SK-N-SH (cell line): ENCODE measurements around the gene MANF. TPM values are rescaled to one million over a fixed set of nuclear protein-coding genes. Genes with fewer than 3 reads are reported as not detected.

ENCODE experiments used
- CTCF ChIA-PET: fragments of 300-600, 350-600 bp; formaldehyde crosslinking; extraction: SDS; loops from one replicate; lab custom pipeline; 2021; lab: Yijun Ruan, JAX
- POLR2A ChIA-PET: fragments of 350-600 bp; sonication (Branson Sonifier 250); formaldehyde crosslinking; extraction: SDS; loops from one replicate; lab custom pipeline; 2020; ENCODE audit warnings: antibody characterized with exemption, inconsistent platforms; lab: Yijun Ruan, JAX
- DNase-seq: peaks from one replicate; pipeline ENCODE4 v3.0.0; 2012
- H2AFZ ChIP-seq: fragments of 200-600 bp; sonication (generic); 2 replicates; pipeline ENCODE4 v1.8.1; 2016; ENCODE audit warnings: antibody characterized with exemption, mild to moderate bottlenecking, low read depth
- H3F3A ChIP-seq: fragments of 200-600 bp; sonication (generic); replicated peaks from 2 replicates; pipeline ENCODE3; 2016; ENCODE audit warnings: antibody characterized with exemption, mild to moderate bottlenecking; ENCODE audit not compliant: insufficient read depth
- H3K27ac ChIP-seq, 2 experiments: fragments of 200-500 bp in 1 of 2; fragments of 200-600 bp in 1 of 2; sonication (Bioruptor generic) in 1 of 2; sonication (generic), shearing (Covaris generic) in 1 of 2; 2 replicates each; pipeline versions ENCODE4 v1.5.1 to v1.6.1; 2014 to 2016; ENCODE audit warnings: low read depth in 2 of 2, inconsistent platforms in 1 of 2, low read length in 1 of 2, mild to moderate bottlenecking in 1 of 2, mixed read lengths in 1 of 2
- H3K27me3 ChIP-seq: fragments of 200-600 bp; sonication (generic), shearing (Covaris generic); 2 replicates; pipeline ENCODE4 v1.6.1; 2016; ENCODE audit warnings: mixed run types; ENCODE audit not compliant: insufficient read depth
- H3K36me3 ChIP-seq, 2 experiments: fragments of 200-500 bp in 1 of 2; fragments of 200-600 bp in 1 of 2; sonication (Bioruptor generic) in 1 of 2; sonication (generic) in 1 of 2; replicated peaks in 1 of 2; 2 replicates each; pipeline versions ENCODE3 to v1.5.1; 2014 to 2016; ENCODE audit warnings: low read length in 1 of 2, mild to moderate bottlenecking in 1 of 2; ENCODE audit not compliant: insufficient read depth in 2 of 2, control insufficient read depth in 1 of 2
- H3K4me1 ChIP-seq, 2 experiments: fragments of 200-500 bp in 1 of 2; fragments of 200-600 bp in 1 of 2; sonication (Bioruptor generic) in 1 of 2; sonication (generic), shearing (Covaris generic) in 1 of 2; 2 replicates each; pipeline versions ENCODE4 v1.5.1 to v1.6.1; 2014 to 2016; ENCODE audit warnings: low read depth in 1 of 2, low read length in 1 of 2, mixed run types in 1 of 2; ENCODE audit not compliant: insufficient read depth in 2 of 2, control insufficient read depth in 1 of 2
- H3K4me2 ChIP-seq: fragments of 200-600 bp; sonication (generic), shearing (Covaris generic); 2 replicates; pipeline ENCODE4 v1.6.1; 2017; ENCODE audit warnings: mixed run types
- H3K4me3 ChIP-seq, 2 experiments: fragments of 200-500 bp in 1 of 2; fragments of 200-600 bp in 1 of 2; sonication (Bioruptor generic) in 1 of 2; sonication (generic), shearing (Covaris generic) in 1 of 2; 2 replicates each; pipeline versions ENCODE4 v1.5.1 to v1.8.1; 2014 to 2016; ENCODE audit warnings: low read depth in 2 of 2, inconsistent platforms in 1 of 2, low read length in 1 of 2, mild to moderate bottlenecking in 1 of 2, mixed read lengths in 1 of 2, moderate library complexity in 1 of 2
- H3K79me2 ChIP-seq: fragments of 200-600 bp; sonication (generic); 2 replicates; pipeline ENCODE4 v1.8.1; 2017; ENCODE audit warnings: mild to moderate bottlenecking; ENCODE audit not compliant: insufficient read depth
- H3K9ac ChIP-seq: fragments of 200-600 bp; sonication (generic); 2 replicates; pipeline ENCODE4 v1.6.1; 2017; ENCODE audit warnings: mixed run types
- H3K9me2 ChIP-seq: fragments of 200-600 bp; sonication (generic); 2 replicates; pipeline ENCODE4 v1.6.1; 2017; ENCODE audit warnings: mixed run types
- H3K9me3 ChIP-seq: fragments of 200-600 bp; sonication (generic); 2 replicates; pipeline ENCODE4 v1.6.1; 2017; ENCODE audit warnings: mixed run types, mild to moderate bottlenecking, moderate library complexity
- H4K20me1 ChIP-seq: fragments of 200-600 bp; sonication (generic); 2 replicates; pipeline ENCODE4 v1.6.1; 2017; ENCODE audit warnings: mild to moderate bottlenecking, mixed run types; ENCODE audit not compliant: insufficient read depth
- CHD2 ChIP-seq: fragments of 150-350 bp; IDR thresholded peaks from 2 replicates; pipeline ENCODE4 v1.6.1; 2018; ENCODE audit warnings: low read length; ENCODE audit not compliant: partially characterized antibody
- EP300 ChIP-seq, 2 experiments: IDR thresholded peaks; 2 replicates each; pipeline versions ENCODE4 v1.4.0 to v1.6.1; 2012; ENCODE audit warnings: borderline replicate concordance in 1 of 2, low read depth in 1 of 2, low read length in 1 of 2
- FOSL2 ChIP-seq: IDR thresholded peaks from 2 replicates; pipeline ENCODE4 v1.4.0; 2012; ENCODE audit warnings: low read depth, mild to moderate bottlenecking, moderate library complexity, borderline replicate concordance
- GABPA ChIP-seq: IDR thresholded peaks from 2 replicates; pipeline ENCODE4 v1.4.0; 2012; ENCODE audit warnings: low read depth, mild to moderate bottlenecking
- GATA2 ChIP-seq: sonication (generic); formaldehyde crosslinking; IDR thresholded peaks from 2 replicates; pipeline ENCODE4 v1.5.0; 2020; ENCODE audit warnings: mild to moderate bottlenecking, missing genetic modification reagents
- JUND ChIP-seq: IDR thresholded peaks from 2 replicates; pipeline ENCODE4 v1.4.0; 2012
- MEF2A ChIP-seq: IDR thresholded peaks from 2 replicates; pipeline ENCODE4 v1.4.0; 2012; ENCODE audit warnings: low read depth, borderline replicate concordance
- MXI1 ChIP-seq: IDR thresholded peaks from 2 replicates; pipeline ENCODE4 v1.6.1; 2012; ENCODE audit warnings: mild to moderate bottlenecking, low read depth, low read length, improper control_type of control experiment
- NFIC ChIP-seq: IDR thresholded peaks from 2 replicates; pipeline ENCODE4 v1.4.0; 2012; ENCODE audit warnings: borderline replicate concordance
- NRF1 ChIP-seq: IDR thresholded peaks from 2 replicates; pipeline ENCODE4 v1.6.1; 2012; ENCODE audit warnings: low read depth, mild to moderate bottlenecking, low read length
- POLR2AphosphoS5 ChIP-seq: IDR thresholded peaks from 2 replicates; pipeline ENCODE4 v1.6.1; 2012; ENCODE audit warnings: low read depth, low read length
- RCOR1 ChIP-seq: fragments of 150-350 bp; IDR thresholded peaks from 2 replicates; pipeline ENCODE4 v1.6.1; 2017; ENCODE audit warnings: antibody characterized with exemption, low read length
- RXRA ChIP-seq: IDR thresholded peaks from 2 replicates; pipeline ENCODE4 v1.4.0; 2012; ENCODE audit warnings: low read depth, mild to moderate bottlenecking, borderline replicate concordance
- SIN3A ChIP-seq: IDR thresholded peaks from 2 replicates; pipeline ENCODE4 v1.6.1; 2012; ENCODE audit warnings: low read depth, mild to moderate bottlenecking, low read length, moderate library complexity, borderline replicate concordance
- SMC3 ChIP-seq: IDR thresholded peaks from 2 replicates; pipeline ENCODE4 v1.6.1; 2012; ENCODE audit warnings: low read depth, low read length, improper control_type of control experiment
- TEAD4 ChIP-seq: IDR thresholded peaks from 2 replicates; pipeline ENCODE4 v1.4.0; 2012; ENCODE audit warnings: mild to moderate bottlenecking, borderline replicate concordance; ENCODE audit not compliant: insufficient read depth
- WGBS: methylation state at CpG from one replicate; pipeline ENCODE4 v1.1.6; 2017; ENCODE audit warnings: low lambda C conversion rate; 5-methylcytosine and 5-hydroxymethylcytosine counted together
- polyA plus RNA-seq, 3 experiments: library from polyadenylated mRNA; depleted of rRNA; stranded (reverse); fragments of >200 nt; gene quantifications; 2 replicates each; pipeline ENCODE4 v1.2.3, GENCODE V29; 2012
- TF ChIP-seq, protein P1 (sequence below): fragments of 150-350 bp; IDR thresholded peaks from 2 replicates; pipeline ENCODE4 v1.6.1; 2017; ENCODE audit warnings: antibody characterized with exemption, low read length, low read depth, borderline replicate concordance
- TF ChIP-seq, protein P2 (sequence below): IDR thresholded peaks from 2 replicates; pipeline ENCODE4 v1.4.0; 2012; ENCODE audit warnings: low read depth, borderline replicate concordance
- TF ChIP-seq, protein P3 (sequence below): IDR thresholded peaks from 2 replicates; pipeline ENCODE4; 2012
- TF ChIP-seq, protein P4 (sequence below): fragments of 200-600 bp; sonication (generic); IDR thresholded peaks from 2 replicates; pipeline ENCODE4 v1.6.1; 2017; ENCODE audit warnings: antibody characterized with exemption, mild to moderate bottlenecking, moderate library complexity
- TF ChIP-seq, protein P5 (sequence below): fragments of 150-350 bp; IDR thresholded peaks from 2 replicates; pipeline ENCODE4 v1.6.1; 2016; ENCODE audit warnings: mild to moderate bottlenecking, low read depth, low read length
- TF ChIP-seq, protein P6 (sequence below): IDR thresholded peaks from 2 replicates; pipeline ENCODE4 v1.4.0; 2012; ENCODE audit warnings: low read depth

The MANF gene
- polyA plus RNA-seq, 1 of the 3 experiments (the other 2 are of a cell fraction): 121 TPM

DNA sequence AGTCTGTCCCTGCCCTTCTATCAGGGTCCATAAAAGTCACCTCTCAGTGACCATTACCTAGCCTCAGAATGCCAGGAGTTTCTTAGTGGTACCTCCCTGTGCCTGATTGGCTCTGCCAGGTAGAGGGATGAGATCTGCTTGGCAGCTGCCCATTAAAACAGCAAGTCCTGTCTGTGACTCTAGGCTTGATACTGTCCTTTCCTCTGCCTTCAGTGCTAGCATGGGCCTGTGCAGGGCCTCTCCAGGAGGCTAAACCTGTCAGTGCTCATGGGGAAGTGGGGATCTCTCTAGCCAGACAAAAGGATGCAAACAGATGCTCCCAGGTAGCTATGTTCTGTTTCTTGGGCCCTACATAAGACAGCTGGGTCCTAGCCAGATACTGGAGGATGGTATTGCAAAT lies 10.0 kb upstream of the MANF start:
- Histone ChIP-seq H3K9me3 (no peaks in the 10 kb centered on the region), H3F3A (no peaks in the 10 kb centered on the region), H3K36me3 (no peaks in the 10 kb centered on the region), H4K20me1 (no peaks in the 10 kb centered on the region), H3K4me3 (no peak overlapping the region), H3K9me2 (no peaks in the 10 kb centered on the region), H3K79me2 (no peaks in the 10 kb centered on the region), H3K4me1 (no peaks in the 10 kb centered on the region), H3K27ac (no peak overlapping the region), H3K9ac (no peak overlapping the region), H3K27me3 (no peaks in the 10 kb centered on the region; the same call in 1 of the 2 replicates), H3K4me2 (no peak overlapping the region), H2AFZ (no peak overlapping the region)
- CTCF ChIA-PET: interaction anchor here (3.6 to 6.2 kb wide), 2 partner anchors 275 to 759 kb away, joined by 12 to 53 read pairs; partner anchors contain the start of gene MAPKAPK3
- POLR2A ChIA-PET: interaction anchor here (1.4 kb wide), 1 partner anchor 10 kb away, joined by 3 read pairs; the partner anchor contains the start of gene MANF
- DNase-seq: no peak
- TF ChIP-seq GATA2 (CRISPR knock-in tag): no peak
- no peak for TF ChIP-seq RXRA
- no peak for TF ChIP-seq NRF1
- no peak for TF ChIP-seq FOSL2
- TF ChIP-seq MXI1: no peak
- TF ChIP-seq, protein P1, sequence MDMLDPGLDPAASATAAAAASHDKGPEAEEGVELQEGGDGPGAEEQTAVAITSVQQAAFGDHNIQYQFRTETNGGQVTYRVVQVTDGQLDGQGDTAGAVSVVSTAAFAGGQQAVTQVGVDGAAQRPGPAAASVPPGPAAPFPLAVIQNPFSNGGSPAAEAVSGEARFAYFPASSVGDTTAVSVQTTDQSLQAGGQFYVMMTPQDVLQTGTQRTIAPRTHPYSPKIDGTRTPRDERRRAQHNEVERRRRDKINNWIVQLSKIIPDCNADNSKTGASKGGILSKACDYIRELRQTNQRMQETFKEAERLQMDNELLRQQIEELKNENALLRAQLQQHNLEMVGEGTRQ: no peak
- TF ChIP-seq SMC3: no peak
- no peak for TF ChIP-seq TEAD4
- no peak for TF ChIP-seq SIN3A
- TF ChIP-seq POLR2AphosphoS5: no peak
- TF ChIP-seq JUND: no peak
- no peak for TF ChIP-seq CHD2
- no peak for TF ChIP-seq RCOR1
- TF ChIP-seq, protein P2, sequence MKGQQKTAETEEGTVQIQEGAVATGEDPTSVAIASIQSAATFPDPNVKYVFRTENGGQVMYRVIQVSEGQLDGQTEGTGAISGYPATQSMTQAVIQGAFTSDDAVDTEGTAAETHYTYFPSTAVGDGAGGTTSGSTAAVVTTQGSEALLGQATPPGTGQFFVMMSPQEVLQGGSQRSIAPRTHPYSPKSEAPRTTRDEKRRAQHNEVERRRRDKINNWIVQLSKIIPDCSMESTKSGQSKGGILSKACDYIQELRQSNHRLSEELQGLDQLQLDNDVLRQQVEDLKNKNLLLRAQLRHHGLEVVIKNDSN: no peak
- TF ChIP-seq MEF2A: no peak
- no peak for TF ChIP-seq GABPA
- TF ChIP-seq, protein P3, sequence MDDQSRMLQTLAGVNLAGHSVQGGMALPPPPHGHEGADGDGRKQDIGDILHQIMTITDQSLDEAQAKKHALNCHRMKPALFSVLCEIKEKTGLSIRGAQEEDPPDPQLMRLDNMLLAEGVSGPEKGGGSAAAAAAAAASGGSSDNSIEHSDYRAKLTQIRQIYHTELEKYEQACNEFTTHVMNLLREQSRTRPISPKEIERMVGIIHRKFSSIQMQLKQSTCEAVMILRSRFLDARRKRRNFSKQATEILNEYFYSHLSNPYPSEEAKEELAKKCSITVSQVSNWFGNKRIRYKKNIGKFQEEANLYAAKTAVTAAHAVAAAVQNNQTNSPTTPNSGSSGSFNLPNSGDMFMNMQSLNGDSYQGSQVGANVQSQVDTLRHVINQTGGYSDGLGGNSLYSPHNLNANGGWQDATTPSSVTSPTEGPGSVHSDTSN: no peak

DNA sequence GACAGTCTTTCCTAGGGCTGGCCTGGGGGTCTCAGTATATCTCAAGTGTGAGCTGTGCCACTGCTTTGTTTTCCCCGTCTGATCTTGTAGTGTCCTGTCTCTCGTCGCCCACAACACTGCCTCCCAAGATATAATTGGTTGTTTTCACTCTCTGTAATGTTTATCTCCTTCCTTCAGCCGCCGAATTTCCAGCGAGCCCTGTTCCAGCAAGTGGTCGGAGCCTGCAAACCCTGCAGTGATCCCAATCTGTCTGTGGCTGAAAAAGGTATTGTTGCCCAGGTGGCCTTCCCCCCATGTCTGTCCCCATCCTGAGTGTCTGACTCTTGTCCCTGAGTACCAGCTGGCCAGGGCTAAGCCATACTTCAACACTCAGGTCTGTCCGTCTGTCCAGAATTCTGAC lies 9.5 kb upstream of the MANF start:
- CTCF ChIA-PET: interaction anchor here (3.6 to 6.2 kb wide), 3 partner anchors 13 to 759 kb away, joined by 12 to 53 read pairs (median 37); partner anchors contain the start of gene MAPKAPK3
- 79% methylated on average over 8 of the region's 8 CpGs for WGBS
- TF ChIP-seq GABPA: no peak
- TF ChIP-seq, protein P4, sequence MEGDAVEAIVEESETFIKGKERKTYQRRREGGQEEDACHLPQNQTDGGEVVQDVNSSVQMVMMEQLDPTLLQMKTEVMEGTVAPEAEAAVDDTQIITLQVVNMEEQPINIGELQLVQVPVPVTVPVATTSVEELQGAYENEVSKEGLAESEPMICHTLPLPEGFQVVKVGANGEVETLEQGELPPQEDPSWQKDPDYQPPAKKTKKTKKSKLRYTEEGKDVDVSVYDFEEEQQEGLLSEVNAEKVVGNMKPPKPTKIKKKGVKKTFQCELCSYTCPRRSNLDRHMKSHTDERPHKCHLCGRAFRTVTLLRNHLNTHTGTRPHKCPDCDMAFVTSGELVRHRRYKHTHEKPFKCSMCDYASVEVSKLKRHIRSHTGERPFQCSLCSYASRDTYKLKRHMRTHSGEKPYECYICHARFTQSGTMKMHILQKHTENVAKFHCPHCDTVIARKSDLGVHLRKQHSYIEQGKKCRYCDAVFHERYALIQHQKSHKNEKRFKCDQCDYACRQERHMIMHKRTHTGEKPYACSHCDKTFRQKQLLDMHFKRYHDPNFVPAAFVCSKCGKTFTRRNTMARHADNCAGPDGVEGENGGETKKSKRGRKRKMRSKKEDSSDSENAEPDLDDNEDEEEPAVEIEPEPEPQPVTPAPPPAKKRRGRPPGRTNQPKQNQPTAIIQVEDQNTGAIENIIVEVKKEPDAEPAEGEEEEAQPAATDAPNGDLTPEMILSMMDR: no peak
- TF ChIP-seq EP300 (IDR thresholded peaks at IDR 0.05; ENCODE audit: borderline replicate concordance in 1 of 2, low read depth in 1 of 2, low read length in 1 of 2): no peak
- TF ChIP-seq, protein P5, sequence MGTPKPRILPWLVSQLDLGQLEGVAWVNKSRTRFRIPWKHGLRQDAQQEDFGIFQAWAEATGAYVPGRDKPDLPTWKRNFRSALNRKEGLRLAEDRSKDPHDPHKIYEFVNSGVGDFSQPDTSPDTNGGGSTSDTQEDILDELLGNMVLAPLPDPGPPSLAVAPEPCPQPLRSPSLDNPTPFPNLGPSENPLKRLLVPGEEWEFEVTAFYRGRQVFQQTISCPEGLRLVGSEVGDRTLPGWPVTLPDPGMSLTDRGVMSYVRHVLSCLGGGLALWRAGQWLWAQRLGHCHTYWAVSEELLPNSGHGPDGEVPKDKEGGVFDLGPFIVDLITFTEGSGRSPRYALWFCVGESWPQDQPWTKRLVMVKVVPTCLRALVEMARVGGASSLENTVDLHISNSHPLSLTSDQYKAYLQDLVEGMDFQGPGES: no peak
- TF ChIP-seq, protein P6, sequence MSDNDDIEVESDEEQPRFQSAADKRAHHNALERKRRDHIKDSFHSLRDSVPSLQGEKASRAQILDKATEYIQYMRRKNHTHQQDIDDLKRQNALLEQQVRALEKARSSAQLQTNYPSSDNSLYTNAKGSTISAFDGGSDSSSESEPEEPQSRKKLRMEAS: no peak
- no peak for TF ChIP-seq RCOR1
- TF ChIP-seq NFIC: no peak
- no peak for TF ChIP-seq CHD2
- no peak for TF ChIP-seq GATA2 (CRISPR knock-in tag)

More for the DNA sequence above, 9.5 kb upstream of the MANF start:
- Histone ChIP-seq H3K36me3 (no peaks in the 10 kb centered on the region), H3K9me3 (no peaks in the 10 kb centered on the region), H3K9me2 (no peaks in the 10 kb centered on the region), H3K4me2 (no peak overlapping the region), H4K20me1 (no peaks in the 10 kb centered on the region), H3K9ac (no peak overlapping the region), H2AFZ (no peak overlapping the region), H3K4me3 (no peak overlapping the region), H3F3A (no peaks in the 10 kb centered on the region), H3K27ac (no peak overlapping the region), H3K79me2 (no peaks in the 10 kb centered on the region), H3K4me1 (no peaks in the 10 kb centered on the region), H3K27me3 (no peaks in the 10 kb centered on the region; the same call in 1 of the 2 replicates)
- POLR2A ChIA-PET: no interaction called here
- no peak for DNase-seq
